HG02763 (cell line): ENCODE measurements around the gene NCL.
A peak's percentile ranks its signal among the peaks of the same experiment; 100 is the strongest.
"Not testable (repeated sequence)": the region's sequence is repeated elsewhere in the genome, so short reads cannot be mapped to it uniquely, and the experiment has no call there.

Experiments used
- ATAC-seq: cut with Tn5 transposase; IDR thresholded peaks from one replicate; pipeline ENCODE4 v1.9.1; 2021; ENCODE audit warnings: mild to moderate bottlenecking, moderate library complexity; ENCODE audit not compliant: unreplicated experiment

Gene NCL

DNA sequence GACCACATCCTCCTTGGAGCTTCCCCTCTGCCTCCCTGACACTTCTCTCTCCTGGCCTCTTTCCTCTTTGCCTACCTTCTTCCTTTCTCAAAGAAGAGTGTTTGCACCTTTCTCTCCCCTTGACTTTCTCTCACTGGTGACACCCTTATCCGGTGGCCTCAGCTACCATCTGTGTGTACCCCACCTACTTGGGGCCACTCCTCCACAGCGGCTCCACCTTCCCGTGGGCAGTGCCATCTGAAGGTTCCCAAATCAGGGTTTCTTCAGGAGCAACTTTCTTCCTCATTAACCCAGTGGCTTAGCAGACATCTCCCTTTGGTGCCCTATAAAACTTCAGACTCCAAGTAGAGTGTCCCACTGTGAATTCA, 5.3 kb upstream of the NCL start:
- no peak for ATAC-seq

DNA sequence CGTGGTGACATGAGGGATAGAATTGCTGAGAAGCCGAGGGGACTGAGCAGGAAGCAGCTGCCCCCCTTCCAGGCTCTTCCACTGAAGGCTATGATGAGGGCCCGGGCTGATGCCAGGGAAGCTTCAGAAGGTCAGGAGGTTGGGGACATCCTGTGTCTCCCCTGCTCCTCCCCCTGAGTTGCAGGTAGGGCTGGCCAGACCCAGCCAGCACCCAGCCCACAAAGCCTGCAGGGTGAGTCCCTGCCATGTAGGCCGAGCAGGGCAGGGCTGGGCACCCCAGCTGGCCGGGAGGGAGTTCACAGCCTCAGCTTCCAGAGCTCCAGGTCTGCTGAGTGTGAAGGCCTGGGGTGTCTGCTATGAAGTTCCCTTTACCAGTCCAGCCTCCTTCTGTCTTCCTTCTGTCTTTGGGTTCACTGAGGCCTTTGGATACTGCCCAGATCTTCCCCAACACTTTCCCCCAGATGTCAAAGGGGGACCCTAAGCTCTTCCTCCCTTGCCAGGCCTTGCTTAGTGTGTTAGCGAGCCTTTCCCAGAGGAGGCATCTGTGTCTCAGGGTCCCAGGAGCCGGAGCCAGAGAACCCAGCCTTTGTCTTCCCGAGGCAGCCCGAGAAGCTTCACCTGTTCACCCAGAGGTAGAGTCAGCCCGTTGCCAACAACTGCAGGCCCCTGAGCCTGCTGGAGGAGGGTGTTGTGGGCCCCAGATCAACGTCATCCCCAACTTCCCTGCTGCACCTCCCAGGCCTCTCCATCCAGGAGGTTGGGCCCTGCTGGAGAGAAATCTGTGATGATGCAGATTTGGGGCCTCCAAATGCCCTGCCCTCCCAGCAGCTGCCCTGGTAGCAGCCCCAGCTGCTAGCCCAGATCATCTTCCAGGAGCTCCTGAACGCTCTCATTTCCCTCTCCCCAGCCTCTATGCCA, 3.6 kb upstream of the NCL start:
- ATAC-seq, result no peak

GRCh38 chr2:231467016-231467545, 2.8 kb upstream of the NCL start:
- no peak for ATAC-seq

GRCh38 chr2:231464576-231465540, 574 bp upstream of the NCL start:
- ATAC-seq, result peak; percentile 0

DNA sequence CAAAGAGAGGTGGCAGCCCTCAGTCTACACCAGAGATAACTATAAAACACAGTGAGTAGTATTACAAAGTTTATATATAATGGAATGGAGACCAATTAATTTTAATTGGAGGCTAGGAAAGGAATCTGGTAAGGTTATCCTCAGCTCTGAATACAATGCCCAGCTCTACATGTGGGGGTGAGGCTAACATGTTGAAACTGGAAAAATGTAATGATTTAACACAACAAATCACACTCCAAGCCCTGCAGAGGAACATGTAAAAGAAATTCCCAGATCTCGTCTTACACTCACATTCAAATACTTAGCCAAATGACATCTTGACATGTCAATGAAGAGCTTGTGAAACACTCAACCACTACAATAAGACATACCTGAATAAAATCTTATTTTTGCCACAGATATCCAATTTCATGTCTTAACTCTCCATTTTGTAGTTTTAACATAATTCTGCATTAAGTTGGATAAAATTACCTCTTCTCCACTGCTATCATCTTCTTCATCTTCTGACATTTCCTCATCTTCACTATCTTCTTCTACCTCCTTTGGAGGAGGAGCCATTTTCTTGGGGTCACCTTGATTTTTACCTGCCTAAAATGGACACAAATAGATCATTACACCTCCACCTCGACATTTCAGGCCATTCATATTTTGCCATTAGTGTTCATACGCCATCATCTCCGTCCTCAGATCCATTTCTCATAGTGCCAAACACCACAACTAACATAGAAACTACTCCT, 1.4 kb downstream of the NCL start:
- ATAC-seq, result no peak

GRCh38 chr2:231461516-231461971, 2.7 kb downstream of the NCL start:
- ATAC-seq, result no peak

DNA sequence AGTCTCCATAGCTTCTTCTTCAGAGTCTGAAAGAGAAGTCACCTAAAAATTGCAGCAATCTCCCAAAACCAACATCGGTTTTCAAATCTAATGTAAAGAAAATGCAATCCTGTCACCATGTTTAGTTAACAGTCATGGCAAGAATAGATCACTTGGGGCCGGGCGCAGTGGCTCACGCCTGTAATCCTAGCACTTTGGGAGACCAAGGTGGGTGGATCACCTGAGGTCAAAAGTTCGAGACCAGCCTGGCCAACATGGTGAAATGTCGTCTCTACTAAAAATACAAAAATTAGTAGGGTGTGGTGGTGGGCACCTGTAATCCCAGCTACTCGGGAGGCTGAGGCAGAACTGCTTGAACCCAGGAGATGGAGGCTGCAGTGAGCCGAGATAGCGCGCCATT, 3.4 kb downstream of the NCL start:
- not testable (repeated sequence) for ATAC-seq

GRCh38 chr2:231460073-231460835, 4.0 kb downstream of the NCL start:
- no peak for ATAC-seq

- ATAC-seq, result no peak
Observed at GRCh38 chr2:231458368-231458767, 5.9 kb downstream of the NCL start.

DNA sequence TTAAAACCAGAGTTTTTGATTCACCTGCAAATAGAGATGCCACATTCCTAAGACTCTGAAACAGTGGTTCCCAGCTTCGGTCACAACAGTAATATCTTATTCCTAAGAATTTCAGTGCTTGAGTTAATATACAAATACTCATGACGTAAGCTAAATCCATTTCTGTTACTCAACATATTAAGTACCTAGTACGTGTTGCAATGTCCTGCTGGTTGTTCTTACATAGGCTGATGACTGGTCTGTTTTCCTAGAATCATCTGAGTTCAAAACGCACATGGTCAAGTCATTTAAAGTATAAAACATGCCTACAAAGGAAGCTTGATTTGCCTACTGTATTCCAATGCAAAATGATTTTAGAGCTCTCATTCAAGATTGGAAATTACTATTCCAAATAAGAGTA, 7.2 kb downstream of the NCL start:
- ATAC-seq, result no peak

GRCh38 chr2:231456295-231457004, 7.8 kb downstream of the NCL start:
- no peak for ATAC-seq

DNA sequence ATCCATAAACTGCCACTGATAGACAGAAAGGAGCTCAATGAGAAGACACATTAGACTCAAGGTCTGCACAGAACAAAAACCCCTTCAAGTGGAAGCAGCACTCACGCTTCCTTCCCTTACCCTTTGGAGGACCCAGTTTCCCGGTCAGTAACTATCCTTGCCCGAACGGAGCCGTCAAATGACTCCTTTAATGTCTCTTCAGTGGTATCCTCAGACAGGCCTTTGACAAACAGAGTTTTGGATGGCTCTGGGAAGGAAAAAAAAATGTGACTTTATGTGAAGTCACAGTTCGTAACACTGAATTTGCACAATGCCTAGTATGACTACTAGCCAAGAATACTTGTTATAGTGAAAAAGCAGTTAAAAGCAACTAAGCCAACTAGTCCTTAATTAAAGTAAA, 8.4 kb downstream of the NCL start:
- no peak for ATAC-seq

- no peak for ATAC-seq
Observed at GRCh38 chr2:231455222-231455621, 9.1 kb downstream of the NCL start.

GRCh38 chr2:231454361-231454791, 9.9 kb downstream of the NCL start:
- ATAC-seq, result no peak

- ATAC-seq, result no peak
Observed at GRCh38 chr2:231452799-231453508, 11.3 kb downstream of the NCL start.

- no peak for ATAC-seq
Observed at GRCh38 chr2:231450548-231450989, 13.7 kb downstream of the NCL start.

- no peak for ATAC-seq
Observed at GRCh38 chr2:231449503-231450054, 14.7 kb downstream of the NCL start.

- no peak for ATAC-seq
Observed at GRCh38 chr2:231436957-231437356, 27.3 kb downstream of the NCL start.
